H9 (cell line): Measurements from ENCODE around the gene GPC3. TPM values are rescaled to one million over a fixed set of nuclear protein-coding genes. Genes with fewer than 3 reads are reported as not detected.
A peak's percentile ranks its signal among the peaks of the same experiment; 100 is the strongest.
"Not testable (repeated sequence)": the region's sequence is repeated elsewhere in the genome, so short reads cannot be mapped to it uniquely, and the experiment has no call there.

Experiments
- DNase-seq: peaks from one replicate; pipeline ENCODE4 v3.0.0-alpha.2; 2017
- H2AFZ ChIP-seq: one replicate; pipeline ENCODE4 v1.6.1; 2013; ENCODE audit warnings: mild to moderate bottlenecking, low read length, control low read depth, moderate library complexity
- H2AK5ac ChIP-seq: 2 replicates; pipeline ENCODE4 v1.6.1; 2013; ENCODE audit warnings: low read length, control low read depth, mixed read lengths; ENCODE audit not compliant: insufficient read length
- H2BK120ac ChIP-seq: one replicate; pipeline ENCODE4 v1.6.1; 2013; ENCODE audit warnings: low read depth, mild to moderate bottlenecking, low read length, control low read depth, inconsistent platforms; ENCODE audit not compliant: poor library complexity, severe bottlenecking
- H2BK12ac ChIP-seq: 2 replicates; pipeline ENCODE4 v1.6.1; 2013; ENCODE audit warnings: low read length, control low read depth, mixed read lengths, low read depth; ENCODE audit not compliant: insufficient read length
- H2BK15ac ChIP-seq: 2 replicates; pipeline ENCODE4 v1.6.1; 2013; ENCODE audit warnings: low read depth, low read length, control low read depth
- H2BK20ac ChIP-seq: one replicate; pipeline ENCODE4 v1.6.1; 2013; ENCODE audit warnings: low read depth, mild to moderate bottlenecking, low read length, control low read depth, inconsistent platforms; ENCODE audit not compliant: poor library complexity, severe bottlenecking
- H2BK5ac ChIP-seq: 2 replicates; pipeline ENCODE4 v1.6.1; 2013; ENCODE audit warnings: low read length, control low read depth, mixed read lengths; ENCODE audit not compliant: insufficient read length
- H3K14ac ChIP-seq: 2 replicates; pipeline ENCODE4 v1.6.1; 2013; ENCODE audit warnings: low read length, control low read depth; ENCODE audit not compliant: insufficient read depth
- H3K18ac ChIP-seq: 2 replicates; pipeline ENCODE4 v1.6.1; 2013; ENCODE audit warnings: low read depth, mild to moderate bottlenecking, mixed read lengths, low read length, control low read depth; ENCODE audit not compliant: insufficient read length
- H3K23ac ChIP-seq: 2 replicates; pipeline ENCODE4 v1.6.1; 2013; ENCODE audit warnings: low read length, control low read depth, mixed read lengths, low read depth; ENCODE audit not compliant: insufficient read length
- H3K23me2 ChIP-seq: 2 replicates; pipeline ENCODE4 v1.6.1; 2013; ENCODE audit warnings: low read depth, mild to moderate bottlenecking, mixed read lengths, low read length, control low read depth; ENCODE audit not compliant: insufficient read length, poor library complexity, severe bottlenecking
- H3K27ac ChIP-seq: 2 replicates; pipeline ENCODE4 v1.5.1; 2013; ENCODE audit warnings: low read length, control low read depth, mixed read lengths, low read depth; ENCODE audit not compliant: insufficient read length
- H3K27me3 ChIP-seq: 2 replicates; pipeline ENCODE4 v1.6.1; 2013; ENCODE audit warnings: low read length, control low read depth, inconsistent platforms; ENCODE audit not compliant: insufficient read depth
- H3K4ac ChIP-seq: 2 replicates; pipeline ENCODE4 v1.6.1; 2013; ENCODE audit warnings: low read depth, mild to moderate bottlenecking, control low read depth, inconsistent platforms, low read length, moderate library complexity
- H3K4me1 ChIP-seq: 2 replicates; pipeline ENCODE4 v1.6.1; 2013; ENCODE audit warnings: low read length, control low read depth, inconsistent platforms; ENCODE audit not compliant: insufficient read depth
- H3K4me2 ChIP-seq: 2 replicates; pipeline ENCODE4 v1.6.1; 2013; ENCODE audit warnings: low read length, control low read depth, mixed read lengths; ENCODE audit not compliant: insufficient read length, insufficient read depth
- H3K56ac ChIP-seq: 2 replicates; pipeline ENCODE4 v1.6.1; 2013; ENCODE audit warnings: low read depth, mild to moderate bottlenecking, mixed read lengths, low read length, control low read depth; ENCODE audit not compliant: insufficient read length
- H3K79me1 ChIP-seq: 2 replicates; pipeline ENCODE4 v1.6.1; 2013; ENCODE audit warnings: low read depth, mild to moderate bottlenecking, moderate library complexity, low read length, control low read depth, inconsistent platforms; ENCODE audit not compliant: insufficient read depth, poor library complexity, severe bottlenecking
- H3K79me2 ChIP-seq: 2 replicates; pipeline ENCODE4 v1.6.1; 2013; ENCODE audit warnings: low read length, control low read depth, inconsistent platforms; ENCODE audit not compliant: insufficient read depth
- H3K9ac ChIP-seq: 2 replicates; pipeline ENCODE4 v1.6.1; 2013; ENCODE audit warnings: low read length, control low read depth, mixed read lengths; ENCODE audit not compliant: insufficient read length; ENCODE audit errors: extremely low read depth
- H3K9me3 ChIP-seq: one replicate; pipeline ENCODE4 v1.6.1; 2013; ENCODE audit warnings: low read depth, low read length, inconsistent platforms; ENCODE audit not compliant: control insufficient read depth
- H3T11ph ChIP-seq: one replicate; pipeline ENCODE4 v1.6.1; 2013; ENCODE audit warnings: mild to moderate bottlenecking, low read length, control low read depth, inconsistent platforms
- H4K20me1 ChIP-seq: one replicate; pipeline ENCODE4 v1.6.1; 2013; ENCODE audit not compliant: control insufficient read depth, insufficient read length, insufficient read depth
- H4K5ac ChIP-seq: 2 replicates; pipeline ENCODE4 v1.6.1; 2013; ENCODE audit warnings: low read depth, mild to moderate bottlenecking, mixed read lengths, low read length, control low read depth; ENCODE audit not compliant: insufficient read length
- H4K8ac ChIP-seq: replicated peaks from 2 replicates; pipeline ENCODE4 v1.6.1; 2013; ENCODE audit warnings: low read length, control low read depth, mixed read lengths, low read depth; ENCODE audit not compliant: insufficient read length
- H4K91ac ChIP-seq: 2 replicates; pipeline ENCODE4 v1.6.1; 2013; ENCODE audit warnings: low read depth, mild to moderate bottlenecking, moderate library complexity, mixed read lengths, low read length, control low read depth; ENCODE audit not compliant: insufficient read length
- H3K27ac Mint-ChIP-seq, 3 experiments: 2 replicates in 2 of 3; 3 replicates in 1 of 3; pipeline ENCODE4 v1.8.0; 2020 to 2021; ENCODE audit warnings: mixed read lengths in 3 of 3, mild to moderate bottlenecking in 1 of 3, moderate library complexity in 1 of 3
- H3K27me3 Mint-ChIP-seq: 2 replicates; pipeline ENCODE4 v1.8.0; 2021; ENCODE audit warnings: low read depth, mild to moderate bottlenecking, moderate library complexity, mixed read lengths
- H3K36me3 Mint-ChIP-seq, 3 experiments: 2 replicates in 2 of 3; 3 replicates in 1 of 3; pipeline ENCODE4 v1.8.0; 2020 to 2021; ENCODE audit warnings: low read depth in 3 of 3, mixed read lengths in 3 of 3; ENCODE audit not compliant: insufficient read depth in 1 of 3
- H3K4me1 Mint-ChIP-seq, 2 experiments: 2 replicates each; pipeline ENCODE4 v1.8.0; 2020; ENCODE audit warnings: mixed read lengths in 2 of 2
- H3K4me3 Mint-ChIP-seq, 2 experiments: 2 replicates in 1 of 2; 3 replicates in 1 of 2; pipeline ENCODE4 v1.8.0; 2020 to 2021; ENCODE audit warnings: mild to moderate bottlenecking in 2 of 2, mixed read lengths in 2 of 2, moderate library complexity in 1 of 2
- H3K9me3 Mint-ChIP-seq, 2 experiments: 2 replicates in 1 of 2; 3 replicates in 1 of 2; pipeline ENCODE4 v1.8.0; 2020; ENCODE audit warnings: mild to moderate bottlenecking in 2 of 2, mixed read lengths in 2 of 2, moderate library complexity in 1 of 2
- CTCF ChIP-seq: fragments of 200-600 bp; sonication (generic); conservative IDR thresholded peaks from 3 replicates; pipeline ENCODE4 v1.8.0; 2021; ENCODE audit warnings: antibody characterized with exemption, mild to moderate bottlenecking
- WGBS: extraction: QIAGEN DNeasy Blood & Tissue Kit; methylation state at CpG from one replicate; pipeline ENCODE4 v1.1.7; 2013; ENCODE audit warnings: missing lambda C conversion rate, low lambda C conversion rate, mixed read lengths; ENCODE audit not compliant: insufficient read length; ENCODE audit errors: extremely low coverage; 5-methylcytosine and 5-hydroxymethylcytosine counted together
- total RNA-seq: library from RNA; stranded (reverse); gene quantifications from 2 replicates; pipeline ENCODE4 v1.2.1, GENCODE V29; 2021

GPC3 gene
- total RNA-seq, 1 experiment from 2014 or later: 108 TPM

DNA sequence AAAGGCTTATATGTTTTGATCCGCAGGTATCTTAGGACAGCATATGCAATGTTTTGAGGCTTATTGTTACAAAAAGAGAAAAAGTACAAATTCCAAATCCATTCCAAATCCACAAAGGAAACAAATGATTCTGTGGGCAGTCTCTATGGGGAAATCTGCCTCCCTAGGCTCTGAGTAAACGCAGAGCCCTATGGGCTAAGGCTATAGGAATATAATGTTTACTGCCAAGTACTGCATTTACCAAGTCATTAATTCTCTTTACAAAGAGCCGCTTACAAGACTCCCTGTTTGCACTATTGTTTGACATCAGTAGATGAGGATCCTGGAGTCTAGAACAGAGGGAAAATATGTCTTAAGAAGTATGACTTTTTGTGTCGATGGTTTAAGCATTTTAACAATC is 357.7 kb downstream of the GPC3 start:
- Mint-ChIP-seq H3K4me1 (peaks cover 15 to 20% of the 10 kb centered on the region in 2 experiments), H3K27ac (peak overlapping the region; percentile 25 to 51 (median 38); a peak in 2 of 7 replicates), H3K9me3 (peaks cover 16 to 22% of the 10 kb centered on the region in 2 experiments), H3K27me3 (no peaks in the 10 kb centered on the region; the same call in 1 of the 2 replicates), H3K4me3 (no peak overlapping the region), H3K36me3 (peaks cover 15 to 35% (median 19%) of the 10 kb centered on the region in 3 experiments)
- Histone ChIP-seq H3K9me3 (no peaks in the 10 kb centered on the region), H2BK20ac (no peak overlapping the region), H3K27me3 (no peaks in the 10 kb centered on the region), H3K79me2 (0 out of 2 replicates have a peak, but pooled peaks cover under 1% of the 10 kb centered on the region), H3K4me1 (peaks cover 4% of the 10 kb centered on the region; the same call in 1 of the 2 replicates), H3K14ac (no peak overlapping the region), H2BK15ac (no peak overlapping the region), H2AK5ac (no peak overlapping the region), H4K20me1 (no peaks in the 10 kb centered on the region), H3K27ac (no peak overlapping the region), H3K56ac (no peak overlapping the region), H3K4me2 (no peak overlapping the region), H2BK120ac (no peak overlapping the region), H4K8ac (no peak overlapping the region), H2AFZ (no peak overlapping the region), H2BK5ac (no peak overlapping the region), H4K91ac (no peak overlapping the region), H4K5ac (no peak overlapping the region), H3K9ac (no peak overlapping the region), H3K18ac (no peak overlapping the region), H3K4ac (no peak overlapping the region), H3K79me1 (no peaks in the 10 kb centered on the region), H2BK12ac (no peak overlapping the region), H3K23ac (no peak overlapping the region), H3T11ph (no peak overlapping the region), H3K23me2 (no peaks in the 10 kb centered on the region)
- no peak for TF ChIP-seq CTCF
- no peak for DNase-seq
- no CpG with 5 or more reads among the region's 4 CpGs for WGBS

DNA sequence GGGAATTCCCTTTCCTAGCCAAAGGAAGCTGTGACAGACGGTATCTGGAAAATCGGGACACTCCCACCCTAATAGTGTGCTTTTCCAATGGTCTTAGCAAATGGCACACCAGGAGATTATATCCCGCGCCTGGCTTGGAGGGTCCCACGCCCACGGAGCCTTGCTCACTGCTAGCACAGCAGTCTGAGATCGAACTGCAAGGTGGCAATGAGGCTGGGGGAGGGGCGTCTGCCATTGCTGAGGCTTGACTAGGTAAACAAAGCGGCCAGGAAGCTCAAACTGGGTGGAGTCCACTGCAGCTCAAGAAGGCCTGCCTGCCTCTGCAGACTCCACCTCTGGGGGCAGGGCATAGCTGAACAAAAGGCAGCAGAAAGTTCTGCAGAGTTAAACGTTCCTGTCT is 364.0 kb downstream of the GPC3 start:
- H3K9me3 Mint-ChIP-seq: peaks cover 54 to 58% of the 10 kb centered on the region in 2 experiments

More for the DNA sequence above, 364.0 kb downstream of the GPC3 start:
- not testable (repeated sequence) for H3K23me2 ChIP-seq, H3K9ac ChIP-seq, H3K4ac ChIP-seq, H3K14ac ChIP-seq, H2BK15ac ChIP-seq, H3K9me3 ChIP-seq, H2BK20ac ChIP-seq, H3K4me2 ChIP-seq, H3K56ac ChIP-seq, H3K4me3 Mint-ChIP-seq, H3K27me3 ChIP-seq, H3K27me3 Mint-ChIP-seq, H4K5ac ChIP-seq, H3T11ph ChIP-seq, H2AFZ ChIP-seq, H2AK5ac ChIP-seq, H2BK12ac ChIP-seq, H3K23ac ChIP-seq, H3K27ac Mint-ChIP-seq, H2BK5ac ChIP-seq, H4K20me1 ChIP-seq, H3K79me1 ChIP-seq, H2BK120ac ChIP-seq, H3K18ac ChIP-seq, H3K4me1 Mint-ChIP-seq, H4K91ac ChIP-seq, H3K27ac ChIP-seq, H3K79me2 ChIP-seq, H4K8ac ChIP-seq, H3K4me1 ChIP-seq, DNase-seq
- H3K36me3 Mint-ChIP-seq: peaks cover 44 to 77% (median 48%) of the 10 kb centered on the region in 3 experiments
- no CpG with 5 or more reads among the region's 10 CpGs for WGBS
